SU-DHL-6 (cell line): ENCODE measurements around the gene L3MBTL1.

ENCODE experiments used
- H2AFZ ChIP-seq: fragments of 200-600 bp; sonication (generic); 2 replicates; pipeline ENCODE4 v1.6.1; 2014; ENCODE audit warnings: low read depth, mild to moderate bottlenecking, moderate library complexity, mixed read lengths, antibody characterized with exemption, low read length; ENCODE audit not compliant: severe bottlenecking
- H3F3A ChIP-seq: fragments of 200-600 bp; shearing (Covaris generic); 2 replicates; pipeline ENCODE4 v1.6.0; 2016; ENCODE audit warnings: antibody characterized with exemption, mild to moderate bottlenecking; ENCODE audit not compliant: insufficient read depth
- H3K27ac ChIP-seq: fragments of 200-600 bp; sonication (generic); 2 replicates; pipeline ENCODE4 v1.5.1; 2016; ENCODE audit warnings: low read depth, mild to moderate bottlenecking, low read length, moderate library complexity, mixed read lengths
- H3K27me3 ChIP-seq: fragments of 200-600 bp; sonication (generic), shearing (Covaris generic); 2 replicates; pipeline ENCODE4 v1.6.0; 2014; ENCODE audit warnings: mild to moderate bottlenecking, low read length
- H3K36me3 ChIP-seq: fragments of 200-600 bp; sonication (generic); 2 replicates; pipeline ENCODE4 v1.6.1; 2014; ENCODE audit warnings: mild to moderate bottlenecking, low read length, mixed read lengths
- H3K4me2 ChIP-seq: fragments of 300-600, 200-600 bp; shearing (Covaris generic), sonication (generic); 2 replicates; pipeline ENCODE4 v1.6.0; 2014; ENCODE audit warnings: low read length, low read depth, mild to moderate bottlenecking; ENCODE audit not compliant: poor library complexity, severe bottlenecking
- H3K4me3 ChIP-seq: fragments of 200-600 bp; sonication (generic); 2 replicates; pipeline ENCODE4 v1.5.1; 2014; ENCODE audit warnings: antibody characterized with exemption, low read length, mild to moderate bottlenecking, mixed read lengths; ENCODE audit not compliant: insufficient read depth, poor library complexity, severe bottlenecking
- H3K79me2 ChIP-seq: fragments of 200-600 bp; sonication (generic); 2 replicates; pipeline ENCODE4 v1.6.1; 2014; ENCODE audit warnings: mild to moderate bottlenecking, low read length, moderate library complexity; ENCODE audit not compliant: insufficient read depth
- H3K9ac ChIP-seq: fragments of 200-600 bp; sonication (generic); 2 replicates; pipeline ENCODE4 v1.7.0; 2014; ENCODE audit warnings: mild to moderate bottlenecking, low read length
- H3K9me2 ChIP-seq: fragments of 200-600 bp; sonication (generic); replicated peaks from 2 replicates; pipeline ENCODE4 v1.6.1; 2014; ENCODE audit warnings: low read length; ENCODE audit not compliant: insufficient read depth
- H3K9me3 ChIP-seq: fragments of 200-600 bp; sonication (generic); 2 replicates; pipeline ENCODE4 v1.6.1; 2014; ENCODE audit warnings: low read length, mixed read lengths; ENCODE audit not compliant: insufficient read depth
- H4K20me1 ChIP-seq: fragments of 200-600 bp; sonication (generic); 2 replicates; pipeline ENCODE4 v1.6.1; 2014; ENCODE audit warnings: low read depth, mild to moderate bottlenecking, antibody characterized with exemption, low read length, moderate library complexity, mixed read lengths
- CTCF ChIP-seq: fragments of 200-600 bp; sonication (generic); IDR thresholded peaks from one replicate; pipeline ENCODE4 v1.5.1; 2017; ENCODE audit warnings: antibody characterized with exemption, mild to moderate bottlenecking, low read length, moderate library complexity; ENCODE audit not compliant: insufficient read depth, poor library complexity, severe bottlenecking
- EZH2phosphoT487 ChIP-seq: fragments of 200-600 bp; sonication (generic), shearing (Covaris generic); conservative IDR thresholded peaks from 2 replicates; pipeline ENCODE4 v1.6.1; 2018; ENCODE audit warnings: mild to moderate bottlenecking, antibody characterized with exemption, low read length, moderate library complexity, mixed read lengths

The L3MBTL1 gene

GRCh38 chr20:43536817-43537440 is 29.4 kb downstream of the L3MBTL1 start:
- Histone ChIP-seq H3K27me3 (no peaks in the 10 kb centered on the region), H2AFZ (no peak overlapping the region), H4K20me1 (no peaks in the 10 kb centered on the region), H3K4me2 (no peak overlapping the region), H3K9ac (no peak overlapping the region), H3K79me2 (no peaks in the 10 kb centered on the region), H3K9me3 (no peaks in the 10 kb centered on the region), H3K27ac (no peak overlapping the region), H3K9me2 (no peaks in the 10 kb centered on the region), H3K4me3 (no peak overlapping the region), H3K36me3 (no peaks in the 10 kb centered on the region), H3F3A (no peaks in the 10 kb centered on the region)
- TF ChIP-seq CTCF, result no peak
- TF ChIP-seq EZH2phosphoT487, result no peak

- H3K9me3 ChIP-seq, result no peaks in the 10 kb centered on the region
- no peak overlapping the region for H2AFZ ChIP-seq
- no peak for TF ChIP-seq EZH2phosphoT487
- peak; percentile 90 for TF ChIP-seq CTCF
Measured at GRCh38 chr20:43537921-43538877, 30.7 kb downstream of the L3MBTL1 start.

GRCh38 chr20:43538878-43539700 is 31.6 kb downstream of the L3MBTL1 start:
- H3K27me3 ChIP-seq, result no peaks in the 10 kb centered on the region

More at GRCh38 chr20:43537921-43538877, 30.7 kb downstream of the L3MBTL1 start:
- H3F3A ChIP-seq, result no peaks in the 10 kb centered on the region
- no peak overlapping the region for H3K4me3 ChIP-seq
- H3K9ac ChIP-seq, result no peak overlapping the region
- no peaks in the 10 kb centered on the region for H3K36me3 ChIP-seq
- no peaks in the 10 kb centered on the region for H3K79me2 ChIP-seq
- no peaks in the 10 kb centered on the region for H3K27me3 ChIP-seq
- no peaks in the 10 kb centered on the region for H4K20me1 ChIP-seq
- H3K4me2 ChIP-seq, result no peak overlapping the region
- H3K9me2 ChIP-seq, result no peaks in the 10 kb centered on the region
- no peak overlapping the region for H3K27ac ChIP-seq

More at GRCh38 chr20:43538878-43539700, 31.6 kb downstream of the L3MBTL1 start:
- Histone ChIP-seq H3K79me2 (no peaks in the 10 kb centered on the region), H3K36me3 (no peaks in the 10 kb centered on the region), H3F3A (no peaks in the 10 kb centered on the region), H2AFZ (no peak overlapping the region), H3K9ac (no peak overlapping the region), H4K20me1 (no peaks in the 10 kb centered on the region), H3K9me2 (no peaks in the 10 kb centered on the region), H3K4me3 (no peak overlapping the region), H3K9me3 (no peaks in the 10 kb centered on the region), H3K4me2 (no peak overlapping the region), H3K27ac (no peak overlapping the region)
- TF ChIP-seq CTCF (no peak), EZH2phosphoT487 (no peak)
